Measurements from ENCODE around the gene ACE2. TPM values are rescaled to one million over a fixed set of nuclear protein-coding genes. Genes with fewer than 3 reads are reported as not detected.

The ACE2 gene
- total RNA-seq, 1 donor from 2014 or later: 0.11 TPM

DNA sequence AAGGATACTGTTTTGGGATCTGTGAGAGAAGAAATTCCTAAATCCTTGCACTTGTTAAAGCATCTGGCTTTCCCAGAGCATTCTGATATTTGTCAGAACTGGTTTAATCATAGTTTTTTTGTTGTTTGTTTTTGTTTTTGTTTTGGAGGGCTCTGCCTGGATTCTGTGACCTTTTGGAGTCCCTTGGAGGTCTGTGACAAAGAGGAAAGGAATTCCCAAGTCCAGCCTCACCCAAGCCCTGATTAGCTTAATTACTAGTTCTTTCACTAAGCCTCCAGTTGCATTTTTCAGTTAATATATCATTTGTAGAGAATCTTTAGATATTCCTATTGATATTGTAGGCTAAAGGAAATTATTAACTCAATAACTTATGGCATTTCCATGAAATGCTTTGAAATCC, 711 bp downstream of the ACE2 start:
- Histone ChIP-seq H3K27me3 (no peaks in the 10 kb centered on the region), H3K27ac (no peak overlapping the region), H3K4me1 (no peaks in the 10 kb centered on the region), H3K9me3 (no peaks in the 10 kb centered on the region), H3K36me3 (no peaks in the 10 kb centered on the region), H3K4me3 (no peak overlapping the region)
- TF ChIP-seq, protein P1, sequence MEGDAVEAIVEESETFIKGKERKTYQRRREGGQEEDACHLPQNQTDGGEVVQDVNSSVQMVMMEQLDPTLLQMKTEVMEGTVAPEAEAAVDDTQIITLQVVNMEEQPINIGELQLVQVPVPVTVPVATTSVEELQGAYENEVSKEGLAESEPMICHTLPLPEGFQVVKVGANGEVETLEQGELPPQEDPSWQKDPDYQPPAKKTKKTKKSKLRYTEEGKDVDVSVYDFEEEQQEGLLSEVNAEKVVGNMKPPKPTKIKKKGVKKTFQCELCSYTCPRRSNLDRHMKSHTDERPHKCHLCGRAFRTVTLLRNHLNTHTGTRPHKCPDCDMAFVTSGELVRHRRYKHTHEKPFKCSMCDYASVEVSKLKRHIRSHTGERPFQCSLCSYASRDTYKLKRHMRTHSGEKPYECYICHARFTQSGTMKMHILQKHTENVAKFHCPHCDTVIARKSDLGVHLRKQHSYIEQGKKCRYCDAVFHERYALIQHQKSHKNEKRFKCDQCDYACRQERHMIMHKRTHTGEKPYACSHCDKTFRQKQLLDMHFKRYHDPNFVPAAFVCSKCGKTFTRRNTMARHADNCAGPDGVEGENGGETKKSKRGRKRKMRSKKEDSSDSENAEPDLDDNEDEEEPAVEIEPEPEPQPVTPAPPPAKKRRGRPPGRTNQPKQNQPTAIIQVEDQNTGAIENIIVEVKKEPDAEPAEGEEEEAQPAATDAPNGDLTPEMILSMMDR (IDR thresholded peaks at IDR 0.05): no peak
- intact Hi-C loops (cut with DNase I): no loop called here
- DNase-seq (ENCODE audit: low spot score in 2 of 2): no peak

DNA sequence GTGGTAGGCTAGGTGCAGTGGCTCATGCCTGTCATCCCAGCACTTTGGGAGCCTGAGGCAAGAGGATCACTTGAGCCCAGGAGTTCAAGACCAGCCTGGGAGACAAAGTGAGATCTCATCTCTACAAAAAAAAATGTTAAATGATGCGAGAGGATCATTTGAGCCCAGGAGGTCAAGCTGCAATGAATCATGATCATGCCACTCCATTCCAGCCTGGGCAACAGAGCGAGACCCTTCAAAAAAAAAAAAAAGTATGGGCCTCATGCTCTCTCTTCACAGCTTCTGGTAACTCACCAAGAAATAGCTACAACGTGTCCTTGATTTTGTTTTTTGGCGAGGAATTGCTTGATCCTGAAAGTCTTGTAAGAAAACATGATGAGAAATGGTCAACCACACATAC, 1.3 kb downstream of the ACE2 start:
- Histone ChIP-seq H3K4me1 (no peaks in the 10 kb centered on the region), H3K36me3 (no peaks in the 10 kb centered on the region), H3K4me3 (no peak overlapping the region), H3K9me3 (no peaks in the 10 kb centered on the region), H3K27me3 (no peaks in the 10 kb centered on the region), H3K27ac (no peak overlapping the region)
- intact Hi-C loops (cut with DNase I): no loop called here
- TF ChIP-seq, protein P1 (IDR thresholded peaks at IDR 0.05): no peak
- DNase-seq (ENCODE audit: low spot score in 2 of 2): no peak

DNA sequence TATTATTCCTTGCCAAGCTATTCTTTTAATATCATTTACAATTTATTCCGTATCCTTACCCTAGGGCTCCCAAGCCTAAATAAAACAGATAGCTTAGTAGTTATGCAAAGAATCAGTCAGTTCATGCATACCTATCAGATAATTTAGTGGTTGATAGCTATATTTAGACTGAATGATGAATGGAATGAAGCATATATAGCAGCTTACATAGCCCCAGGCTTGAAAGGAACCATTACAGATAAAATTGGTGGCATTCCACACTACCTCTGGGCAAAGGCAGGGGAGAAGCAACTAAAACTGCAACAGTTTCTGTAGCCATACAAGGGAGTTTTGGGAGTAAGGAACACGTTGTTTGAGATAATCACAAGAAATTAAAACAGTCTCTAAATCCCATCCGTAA, 2.7 kb downstream of the ACE2 start:
- no peak overlapping the region for H3K27ac ChIP-seq
- no peaks in the 10 kb centered on the region for H3K4me1 ChIP-seq
- intact Hi-C loops (cut with DNase I): no loop called here
- no peak for DNase-seq (ENCODE audit: low spot score in 2 of 2)
- no peaks in the 10 kb centered on the region for H3K9me3 ChIP-seq
- TF ChIP-seq, protein P1 (IDR thresholded peaks at IDR 0.05): no peak
- no peaks in the 10 kb centered on the region for H3K36me3 ChIP-seq
- no peak overlapping the region for H3K4me3 ChIP-seq
- no peaks in the 10 kb centered on the region for H3K27me3 ChIP-seq

DNA sequence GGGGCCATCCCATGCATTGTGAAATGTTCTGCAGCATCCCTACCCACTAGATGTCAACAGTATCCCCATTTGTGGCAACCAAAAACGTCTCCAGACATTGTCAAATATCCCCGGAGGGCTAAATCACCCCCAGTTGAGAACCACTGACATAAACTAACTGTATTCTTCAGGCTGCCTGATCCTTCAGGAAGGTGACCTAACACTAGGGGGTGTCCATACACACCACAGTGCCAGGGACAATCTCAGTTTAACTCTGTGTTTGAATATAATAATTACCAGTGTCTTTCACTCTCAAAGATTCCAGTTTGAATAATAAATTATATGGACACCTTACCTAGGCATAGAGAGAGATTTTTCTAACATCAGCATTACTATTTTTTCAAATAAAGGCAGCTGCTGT, 6.4 kb downstream of the ACE2 start:
- DNase-seq (ENCODE audit: low spot score in 2 of 2): no peak
- Histone ChIP-seq H3K4me3 (no peak overlapping the region), H3K9me3 (no peaks in the 10 kb centered on the region), H3K4me1 (no peaks in the 10 kb centered on the region), H3K27me3 (no peaks in the 10 kb centered on the region), H3K36me3 (no peaks in the 10 kb centered on the region), H3K27ac (no peak overlapping the region)
- intact Hi-C loops (cut with DNase I): no loop called here
- TF ChIP-seq, protein P1 (IDR thresholded peaks at IDR 0.05): no peak

DNA sequence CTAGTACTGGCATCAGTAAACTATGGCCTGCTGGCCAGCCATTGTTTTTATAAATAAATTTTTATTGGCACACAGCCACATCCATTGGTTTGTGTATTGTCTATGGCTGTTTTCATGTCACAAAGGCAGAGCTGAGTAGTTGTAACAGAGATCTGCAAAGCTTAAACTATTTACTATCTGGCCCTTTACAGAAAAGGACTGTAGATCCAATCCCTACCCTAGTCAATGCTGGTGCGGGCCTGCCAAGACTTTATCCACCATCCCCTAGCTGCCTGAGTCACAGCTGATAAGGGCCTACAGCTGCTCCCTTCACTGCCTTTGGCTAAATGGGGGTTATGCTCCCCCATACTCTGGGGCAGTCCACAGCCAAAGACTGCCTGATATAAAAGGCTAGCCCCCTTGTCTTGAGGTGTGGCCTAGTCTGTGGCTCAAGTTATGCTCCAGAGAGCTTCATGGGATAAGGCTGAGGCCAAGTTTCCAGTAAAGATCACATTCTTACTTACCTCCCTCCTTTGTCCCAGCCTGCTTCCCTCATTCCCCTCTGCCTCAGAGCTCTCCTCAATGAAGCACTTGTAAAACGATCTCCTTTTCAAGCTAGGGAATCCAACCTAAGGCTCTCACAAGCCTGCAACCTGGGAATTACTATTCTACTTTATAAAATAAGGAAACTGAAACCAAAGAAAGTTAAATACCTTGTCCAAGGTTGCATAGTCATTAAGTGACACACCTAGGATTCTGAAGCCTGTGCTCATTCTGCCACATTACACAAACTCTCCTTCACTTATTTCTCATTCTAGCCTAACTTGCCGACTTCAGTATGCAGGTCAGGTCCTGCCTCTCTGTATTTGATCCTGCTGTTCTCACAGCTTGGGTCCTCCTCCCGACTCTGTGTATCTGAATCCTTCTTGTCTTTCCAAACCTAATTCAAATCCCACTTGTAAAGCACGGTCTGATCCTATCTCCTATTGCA, 20.7 kb downstream of the ACE2 start:
- TF ChIP-seq, protein P1 (IDR thresholded peaks at IDR 0.05): no peak
- no peaks in the 10 kb centered on the region for H3K27me3 ChIP-seq
- no peak for DNase-seq (ENCODE audit: low spot score in 2 of 2)
- H3K27ac ChIP-seq: peak overlapping the region in 1 of 2 donors; percentile 38
- H3K4me3 ChIP-seq: no peak overlapping the region
- no peaks in the 10 kb centered on the region for H3K36me3 ChIP-seq
- no peaks in the 10 kb centered on the region for H3K4me1 ChIP-seq
- intact Hi-C loops (cut with DNase I): no loop called here
- no peaks in the 10 kb centered on the region for H3K9me3 ChIP-seq
